ENCODE data around the gene RYR1.

RYR1 gene

GRCh38 chr19:38429055-38429810 lies 4.3 kb upstream of the RYR1 start:
- DNase-seq: no peak

- no peak for DNase-seq
Observed at GRCh38 chr19:38429811-38430156, 3.7 kb upstream of the RYR1 start.

DNA sequence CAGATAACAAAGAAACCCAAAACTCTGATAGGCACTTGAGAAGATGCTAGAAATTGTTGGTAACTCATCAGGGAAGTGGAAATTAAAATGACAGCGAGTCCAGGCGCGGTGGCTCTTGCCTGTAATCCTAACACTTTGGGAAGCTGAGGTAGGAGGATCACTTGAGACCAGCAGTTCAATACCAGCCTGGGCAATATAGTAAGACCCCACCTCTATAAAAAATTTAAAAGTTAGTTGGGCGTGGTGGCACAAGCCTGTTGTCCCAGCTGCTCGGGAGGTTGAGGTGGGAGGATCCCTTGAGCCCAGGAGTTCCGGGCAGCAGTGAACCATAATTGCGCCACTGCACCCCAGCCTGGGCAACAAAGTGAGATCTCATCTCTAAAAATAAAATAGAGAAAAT lies 2.6 kb upstream of the RYR1 start:
- DNase-seq: no peak

DNA sequence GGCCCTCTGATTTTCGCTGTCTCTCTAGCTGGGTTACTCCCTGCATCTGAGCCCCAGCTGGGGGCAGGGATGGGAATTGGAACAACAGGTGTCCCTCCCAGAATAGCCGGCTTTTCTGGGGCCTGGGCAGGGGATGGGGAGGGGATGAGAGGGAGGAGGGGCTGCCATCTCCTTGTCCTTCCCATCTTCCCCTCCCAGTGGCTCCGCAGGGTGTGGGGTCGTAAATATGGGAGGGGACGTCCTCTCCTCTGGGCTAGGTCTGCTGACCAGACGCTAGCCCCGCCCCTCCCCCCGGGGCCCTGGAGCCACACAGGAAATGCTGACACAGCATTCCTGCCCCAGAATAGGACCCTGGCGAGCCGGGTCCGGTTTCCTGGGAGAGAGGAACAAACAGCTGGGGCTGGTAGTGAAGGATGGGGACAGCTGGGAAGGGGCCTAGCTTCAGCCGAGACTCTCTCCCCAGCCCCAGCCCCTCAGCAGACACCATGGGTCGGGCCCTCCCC lies 1.1 kb downstream of the RYR1 start:
- no peak for DNase-seq

- DNase-seq: no peak
Observed at GRCh38 chr19:38437295-38437694, 3.8 kb downstream of the RYR1 start.

GRCh38 chr19:38437917-38438316 lies 4.4 kb downstream of the RYR1 start:
- DNase-seq: no peak

DNA sequence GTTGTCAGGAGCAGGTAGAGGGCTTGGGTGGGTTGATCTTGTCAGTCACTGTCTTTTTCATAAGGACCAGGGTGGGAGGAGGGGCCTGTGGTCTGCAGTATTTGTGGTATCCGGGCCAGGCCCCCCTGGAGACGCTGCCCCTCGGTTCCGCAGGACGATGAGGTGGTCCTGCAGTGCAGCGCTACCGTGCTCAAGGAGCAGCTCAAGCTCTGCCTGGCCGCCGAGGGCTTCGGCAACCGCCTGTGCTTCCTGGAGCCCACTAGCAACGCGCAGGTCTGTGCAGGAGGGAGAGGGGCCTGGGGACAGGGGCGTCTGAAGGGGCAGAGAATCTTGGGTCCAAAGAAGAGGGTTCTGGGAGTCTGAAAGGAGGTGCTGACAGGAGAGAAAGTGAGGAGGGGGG lies 7.1 kb downstream of the RYR1 start:
- no peak for DNase-seq

DNA sequence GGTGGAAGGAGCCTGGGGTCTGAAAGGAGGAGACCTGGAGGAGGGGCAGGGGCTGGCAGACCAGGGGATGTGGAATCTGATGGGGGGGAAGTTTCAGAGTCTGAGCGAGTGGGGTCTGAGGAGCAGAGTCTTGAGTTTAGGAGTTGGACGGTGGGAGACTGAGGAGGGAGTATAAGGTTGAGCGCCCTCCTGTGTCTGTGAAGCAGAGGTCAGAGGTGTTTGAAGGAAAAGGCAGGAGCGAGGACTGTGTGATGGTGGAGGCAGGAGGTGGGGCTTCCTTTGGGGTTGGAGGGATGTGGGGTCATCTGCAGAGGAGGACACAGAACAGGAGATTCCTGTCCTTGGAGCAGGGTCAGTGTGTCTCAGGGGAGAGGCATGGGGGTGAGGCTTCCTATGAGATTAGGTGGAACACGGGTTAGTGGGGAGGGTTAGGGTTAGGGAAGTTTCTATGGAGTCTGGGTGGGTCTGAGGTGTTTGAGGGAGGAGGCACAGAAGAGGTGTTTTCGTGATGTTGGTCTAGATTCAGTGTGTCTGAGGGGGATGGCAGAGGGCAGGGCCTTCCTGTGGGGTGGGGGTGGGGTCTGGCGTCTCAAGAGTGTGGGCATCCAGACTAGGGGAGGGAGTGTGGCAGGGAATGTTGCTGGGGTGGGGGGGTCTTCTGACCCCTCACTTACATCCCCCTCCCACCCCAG lies 8.3 kb downstream of the RYR1 start:
- DNase-seq: no peak

- no peak for DNase-seq
Observed at GRCh38 chr19:38442736-38443135, 9.2 kb downstream of the RYR1 start.

DNA sequence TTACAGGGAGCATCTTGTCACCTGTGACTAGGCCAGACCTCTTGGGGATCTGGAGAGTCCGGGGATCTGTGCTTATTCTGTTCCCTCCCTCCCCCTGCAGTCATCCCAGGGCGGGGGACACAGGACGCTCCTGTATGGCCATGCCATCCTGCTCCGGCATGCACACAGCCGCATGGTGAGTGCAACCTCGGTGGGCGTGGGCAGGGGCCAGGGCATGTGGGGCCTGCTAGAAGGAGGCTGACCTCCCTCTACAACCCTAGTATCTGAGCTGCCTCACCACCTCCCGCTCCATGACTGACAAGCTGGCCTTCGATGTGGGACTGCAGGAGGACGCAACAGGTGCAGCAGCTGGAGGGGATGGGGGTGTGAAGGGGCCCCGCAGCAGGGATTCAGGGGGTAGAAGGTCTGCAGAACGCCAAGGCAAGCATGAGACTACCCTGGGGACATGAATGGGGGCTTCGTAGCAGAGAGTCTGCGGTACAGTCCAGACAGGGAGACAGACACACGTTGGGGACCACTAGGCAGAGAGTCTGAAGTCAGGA lies 10.0 kb downstream of the RYR1 start:
- no peak for DNase-seq

- no peak for DNase-seq
Observed at GRCh38 chr19:38444026-38444425, 10.5 kb downstream of the RYR1 start.

DNA sequence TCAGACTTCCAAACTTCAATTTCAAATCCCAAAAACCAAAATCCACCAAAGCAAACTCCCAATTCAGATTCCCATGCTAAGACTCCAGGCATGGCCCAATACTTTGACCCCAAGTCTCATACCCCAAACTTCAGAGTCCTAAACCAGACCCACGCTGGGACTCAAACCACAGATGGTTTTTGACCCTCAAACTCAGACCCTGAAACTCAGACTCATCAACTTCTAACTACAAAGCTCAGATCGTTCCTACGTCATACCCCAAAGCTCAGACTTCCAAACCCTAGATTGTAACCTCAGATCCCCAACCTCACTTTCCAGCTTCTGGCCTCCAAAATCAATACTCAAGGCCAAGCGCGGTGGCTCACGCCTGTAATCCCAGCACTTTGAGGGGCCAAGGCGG lies 11.9 kb downstream of the RYR1 start:
- DNase-seq: no peak

GRCh38 chr19:38448225-38448624 lies 14.7 kb downstream of the RYR1 start:
- DNase-seq: no peak

- no peak for DNase-seq
Observed at GRCh38 chr19:38449518-38449917, 16.0 kb downstream of the RYR1 start.

DNA sequence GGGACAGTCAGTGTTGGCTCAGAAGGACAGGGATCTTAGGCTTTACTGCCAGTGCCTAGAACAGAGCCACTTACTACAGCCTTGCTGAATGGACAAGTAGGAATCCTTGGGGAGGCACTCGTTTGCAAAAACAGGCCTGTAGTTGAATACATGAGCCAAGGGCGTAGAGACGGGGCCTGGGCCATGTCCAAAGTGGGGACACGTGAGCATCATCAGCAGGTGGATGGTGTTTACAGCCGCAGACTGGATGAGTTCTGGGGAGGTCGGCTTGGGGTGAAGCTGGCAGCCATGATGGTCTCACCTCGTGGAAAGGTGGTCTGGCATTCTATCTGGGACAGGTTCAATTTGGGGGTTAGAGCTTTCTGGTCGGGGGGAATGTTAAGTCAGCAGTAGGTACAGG lies 17.5 kb downstream of the RYR1 start:
- no peak for DNase-seq

DNA sequence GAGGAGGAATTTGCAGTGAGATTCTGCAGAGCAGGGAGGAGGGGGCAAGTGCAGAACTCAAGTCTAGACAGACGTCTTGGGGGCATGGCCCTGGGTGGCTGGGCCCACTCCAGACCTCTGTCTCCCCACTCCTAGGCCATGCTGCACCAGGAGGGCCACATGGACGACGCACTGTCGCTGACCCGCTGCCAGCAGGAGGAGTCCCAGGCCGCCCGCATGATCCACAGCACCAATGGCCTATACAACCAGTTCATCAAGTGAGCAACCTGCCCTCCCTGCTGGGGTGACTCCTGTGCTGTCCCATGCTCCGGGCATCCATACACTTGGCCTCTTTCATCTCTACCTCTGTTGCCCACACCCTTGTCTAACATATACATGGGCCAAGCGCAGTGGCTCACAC lies 18.1 kb downstream of the RYR1 start:
- no peak for DNase-seq

DNA sequence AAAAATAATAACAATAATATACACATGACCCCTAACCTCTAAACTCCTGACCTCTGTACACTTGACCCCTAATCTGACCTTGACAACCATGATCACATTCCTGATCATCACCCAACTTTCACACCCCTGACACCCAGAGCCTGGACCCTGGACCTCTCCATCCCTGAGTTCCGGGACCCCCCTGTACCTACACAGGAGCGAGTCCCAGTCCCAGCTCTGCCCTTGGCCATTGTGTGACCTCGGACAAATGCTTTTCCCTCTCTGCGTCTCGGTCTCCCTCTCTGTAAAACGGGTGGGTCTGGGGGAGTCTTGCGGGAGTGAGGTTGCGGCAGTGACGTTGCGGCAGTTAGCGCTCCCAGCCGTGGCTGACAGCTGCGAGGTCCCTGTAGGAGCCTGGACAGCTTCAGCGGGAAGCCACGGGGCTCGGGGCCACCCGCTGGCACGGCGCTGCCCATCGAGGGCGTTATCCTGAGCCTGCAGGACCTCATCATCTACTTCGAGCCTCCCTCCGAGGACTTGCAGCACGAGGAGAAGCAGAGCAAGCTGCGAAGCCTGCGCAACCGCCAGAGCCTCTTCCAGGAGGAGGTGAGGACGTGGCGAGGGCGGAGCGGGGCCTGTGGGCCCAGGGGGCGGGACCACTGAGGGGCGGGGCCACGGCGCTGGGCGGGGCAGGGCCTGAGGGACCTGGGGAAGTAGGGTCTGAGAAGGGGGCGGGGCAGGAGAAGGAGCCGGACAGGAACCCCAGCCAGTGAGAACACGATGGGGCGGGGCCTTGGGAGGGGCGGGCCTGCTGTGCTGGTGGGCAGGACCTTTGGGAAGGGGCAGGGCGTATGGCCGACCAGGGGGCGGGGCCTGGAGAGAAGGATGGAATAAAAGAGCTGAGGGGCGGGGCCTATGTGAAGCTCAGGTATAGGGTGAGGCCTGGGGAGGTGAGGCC lies 19.2 kb downstream of the RYR1 start:
- no peak for DNase-seq

- no peak for DNase-seq
Observed at GRCh38 chr19:38453596-38453995, 20.1 kb downstream of the RYR1 start.

- no peak for DNase-seq
Observed at GRCh38 chr19:38455031-38455430, 21.5 kb downstream of the RYR1 start.

DNA sequence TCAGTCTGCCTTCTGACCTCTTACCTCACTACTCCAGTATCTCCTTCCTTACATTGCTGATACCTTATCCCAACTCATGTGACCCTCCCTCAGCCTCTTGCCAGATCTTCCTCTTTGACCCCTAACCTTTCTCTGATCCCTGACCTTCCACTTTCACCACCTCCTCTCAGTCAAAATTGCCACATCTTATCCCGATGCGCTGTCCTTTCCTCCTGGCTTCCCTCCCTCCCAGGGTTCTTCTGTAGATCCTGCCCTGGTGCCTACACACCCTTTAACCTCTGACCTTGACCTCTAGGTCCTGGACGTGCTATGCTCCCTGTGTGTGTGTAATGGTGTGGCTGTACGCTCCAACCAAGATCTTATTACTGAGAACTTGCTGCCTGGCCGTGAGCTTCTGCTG lies 23.7 kb downstream of the RYR1 start:
- DNase-seq: no peak

DNA sequence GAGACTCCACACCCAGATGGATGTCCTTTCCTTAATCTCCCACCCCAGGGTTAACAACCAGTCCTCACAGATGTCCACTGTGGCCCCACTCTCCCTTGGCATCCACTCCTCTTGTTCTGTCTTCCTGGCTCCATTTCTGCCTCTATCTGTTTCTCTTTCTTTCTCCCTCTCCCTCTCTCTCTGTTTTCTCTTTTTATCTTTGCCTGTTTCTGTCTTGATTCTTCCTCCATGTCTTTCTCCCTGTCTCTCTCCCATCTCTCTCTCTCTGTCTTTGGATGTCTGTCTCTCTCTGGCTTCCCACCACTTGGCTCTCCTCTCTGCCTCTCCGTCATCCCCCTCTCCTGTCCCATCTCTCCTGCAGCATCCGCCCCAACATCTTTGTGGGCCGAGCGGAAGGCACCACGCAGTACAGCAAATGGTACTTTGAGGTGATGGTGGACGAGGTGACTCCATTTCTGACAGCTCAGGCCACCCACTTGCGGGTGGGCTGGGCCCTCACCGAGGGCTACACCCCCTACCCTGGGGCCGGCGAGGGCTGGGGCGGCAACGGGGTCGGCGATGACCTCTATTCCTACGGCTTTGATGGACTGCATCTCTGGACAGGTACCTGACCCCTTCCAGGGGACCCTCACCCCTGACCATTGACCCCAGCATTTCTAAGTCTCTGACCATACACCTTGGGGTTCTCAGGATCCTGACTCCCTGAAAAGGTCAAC lies 24.4 kb downstream of the RYR1 start:
- no peak for DNase-seq

DNA sequence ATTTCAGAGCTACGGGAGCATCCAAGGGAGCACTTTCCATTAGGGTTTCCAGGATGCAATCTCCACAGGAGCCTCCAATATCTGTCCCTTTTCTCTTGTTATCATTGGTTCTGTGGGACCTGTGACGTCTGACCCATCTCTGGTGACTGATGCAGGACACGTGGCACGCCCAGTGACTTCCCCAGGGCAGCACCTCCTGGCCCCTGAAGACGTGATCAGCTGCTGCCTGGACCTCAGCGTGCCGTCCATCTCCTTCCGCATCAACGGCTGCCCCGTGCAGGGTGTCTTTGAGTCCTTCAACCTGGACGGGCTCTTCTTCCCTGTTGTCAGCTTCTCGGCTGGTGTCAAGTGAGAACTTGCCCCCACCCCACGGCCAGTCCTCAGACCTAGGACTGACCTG lies 25.5 kb downstream of the RYR1 start:
- DNase-seq: no peak

DNA sequence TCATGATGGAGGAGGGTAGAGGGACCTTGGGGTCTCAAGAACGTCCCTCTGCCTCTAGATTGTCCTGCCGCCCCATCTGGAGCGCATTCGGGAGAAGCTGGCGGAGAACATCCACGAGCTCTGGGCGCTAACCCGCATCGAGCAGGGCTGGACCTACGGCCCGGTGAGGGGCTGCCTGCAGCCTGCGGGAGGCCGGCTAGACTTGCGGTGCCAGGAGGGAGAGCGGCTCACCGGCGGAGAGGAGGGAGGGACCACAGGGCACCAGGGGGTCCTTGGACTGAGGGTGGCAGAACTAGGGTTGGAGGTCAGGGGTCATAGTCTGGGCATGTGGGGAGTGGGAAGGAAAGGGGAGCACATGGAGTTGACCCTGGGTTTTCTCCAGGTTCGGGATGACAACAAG lies 29.9 kb downstream of the RYR1 start:
- no peak for DNase-seq
